HFFc6 (cell line): ENCODE data around the gene SHMT2. TPM values are rescaled to one million over a fixed set of nuclear protein-coding genes. Genes with fewer than 3 reads are reported as not detected.
A peak's percentile ranks its signal among the peaks of the same experiment; 100 is the strongest.

Experiments used
- DNase-seq: peaks from one replicate; pipeline ENCODE4 v3.0.0-alpha.2; 2018
- H3K27ac Mint-ChIP-seq: 2 replicates; pipeline ENCODE4 v1.8.0; 2020; ENCODE audit warnings: mild to moderate bottlenecking, mixed read lengths
- H3K27me3 Mint-ChIP-seq: 2 replicates; pipeline ENCODE4 v1.8.0; 2021; ENCODE audit warnings: mild to moderate bottlenecking, moderate library complexity, mixed read lengths; ENCODE audit not compliant: insufficient read depth
- H3K36me3 Mint-ChIP-seq: 2 replicates; pipeline ENCODE4 v1.8.0; 2021; ENCODE audit warnings: low read depth, mixed read lengths
- H3K4me1 Mint-ChIP-seq: 2 replicates; pipeline ENCODE4 v1.8.0; 2020; ENCODE audit warnings: low read depth, mixed read lengths
- H3K4me3 Mint-ChIP-seq: 2 replicates; pipeline ENCODE4 v1.8.0; 2020; ENCODE audit warnings: mild to moderate bottlenecking, moderate library complexity, mixed read lengths
- H3K9me3 Mint-ChIP-seq: 2 replicates; pipeline ENCODE4 v1.8.0; 2020; ENCODE audit warnings: mild to moderate bottlenecking, mixed read lengths
- total RNA-seq, 6 experiments: library from RNA; stranded (reverse); fragmentation: NEBNext Ultra II Directional; extraction: Animal tissue kit (Norgen Biotek cat#: 25700); gene quantifications; 2 replicates in 1 of 6; 3 replicates in 5 of 6; pipeline ENCODE4 v1.2.3, GENCODE V29; 2021
- TF ChIP-seq, protein P1 (sequence below): fragments of 200-600 bp; sonication (generic); IDR thresholded peaks from 2 replicates; pipeline ENCODE4 v1.5.0; 2021; ENCODE audit warnings: antibody characterized with exemption, mild to moderate bottlenecking

Gene SHMT2
- total RNA-seq, 6 experiments from 2014 or later, result 112 to 127 (median 126) TPM

DNA sequence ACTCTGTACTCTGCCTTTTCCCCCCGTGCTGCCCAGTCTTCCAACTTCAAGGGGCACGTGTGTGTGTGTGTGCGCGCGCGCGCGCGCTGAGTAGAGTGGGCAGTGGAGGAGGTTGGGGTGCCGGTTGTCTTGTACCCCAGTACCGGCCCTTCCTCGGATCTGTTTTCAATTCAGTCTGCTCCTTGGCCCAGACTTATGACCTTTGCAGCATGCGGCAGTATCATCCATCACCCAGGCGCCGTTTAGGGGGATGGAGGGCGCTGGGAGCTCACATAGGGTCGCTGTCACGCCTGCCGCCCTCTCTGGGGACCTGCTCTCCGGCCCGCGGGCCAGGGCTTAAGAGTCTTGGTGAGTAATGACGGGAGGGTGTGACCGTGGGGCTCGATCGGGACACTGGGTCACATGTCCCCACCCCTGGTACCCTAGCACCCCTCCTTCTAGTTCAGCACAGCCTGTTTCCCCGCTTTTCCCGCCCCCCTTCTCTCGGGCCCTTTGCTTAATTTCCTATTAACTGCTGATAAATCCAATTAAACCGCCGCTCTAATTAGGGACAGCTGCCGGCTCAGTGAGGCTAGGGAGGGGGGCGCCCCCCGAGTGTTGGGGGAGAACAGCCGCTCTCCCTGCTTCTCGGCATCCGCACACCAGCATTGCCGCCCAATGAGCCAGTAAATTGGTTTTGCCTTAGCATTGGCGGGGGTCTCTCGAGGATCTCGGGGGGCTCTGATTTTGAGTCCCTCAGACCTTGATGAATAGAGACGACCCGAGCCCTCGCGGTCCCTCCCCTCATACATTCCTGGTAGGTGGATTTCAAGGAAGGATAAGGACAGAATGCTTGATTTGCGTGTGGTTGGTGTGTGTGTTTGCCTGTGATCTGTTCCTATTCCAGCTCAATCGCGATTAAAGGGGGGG is 12.1 kb downstream of the SHMT2 start:
- Mint-ChIP-seq H3K27me3 (peaks cover 23% of the 10 kb centered on the region), H3K9me3 (no peaks in the 10 kb centered on the region; the same call in 1 of the 2 replicates), H3K4me3 (peak overlapping the region; percentile 81), H3K4me1 (peaks cover 49% of the 10 kb centered on the region), H3K27ac (no peak overlapping the region), H3K36me3 (no peaks in the 10 kb centered on the region)
- DNase-seq, result no peak
- TF ChIP-seq, protein P1, sequence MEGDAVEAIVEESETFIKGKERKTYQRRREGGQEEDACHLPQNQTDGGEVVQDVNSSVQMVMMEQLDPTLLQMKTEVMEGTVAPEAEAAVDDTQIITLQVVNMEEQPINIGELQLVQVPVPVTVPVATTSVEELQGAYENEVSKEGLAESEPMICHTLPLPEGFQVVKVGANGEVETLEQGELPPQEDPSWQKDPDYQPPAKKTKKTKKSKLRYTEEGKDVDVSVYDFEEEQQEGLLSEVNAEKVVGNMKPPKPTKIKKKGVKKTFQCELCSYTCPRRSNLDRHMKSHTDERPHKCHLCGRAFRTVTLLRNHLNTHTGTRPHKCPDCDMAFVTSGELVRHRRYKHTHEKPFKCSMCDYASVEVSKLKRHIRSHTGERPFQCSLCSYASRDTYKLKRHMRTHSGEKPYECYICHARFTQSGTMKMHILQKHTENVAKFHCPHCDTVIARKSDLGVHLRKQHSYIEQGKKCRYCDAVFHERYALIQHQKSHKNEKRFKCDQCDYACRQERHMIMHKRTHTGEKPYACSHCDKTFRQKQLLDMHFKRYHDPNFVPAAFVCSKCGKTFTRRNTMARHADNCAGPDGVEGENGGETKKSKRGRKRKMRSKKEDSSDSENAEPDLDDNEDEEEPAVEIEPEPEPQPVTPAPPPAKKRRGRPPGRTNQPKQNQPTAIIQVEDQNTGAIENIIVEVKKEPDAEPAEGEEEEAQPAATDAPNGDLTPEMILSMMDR, result 0 out of 2 replicates have a peak, but pooled peaks have one; percentile 3

DNA sequence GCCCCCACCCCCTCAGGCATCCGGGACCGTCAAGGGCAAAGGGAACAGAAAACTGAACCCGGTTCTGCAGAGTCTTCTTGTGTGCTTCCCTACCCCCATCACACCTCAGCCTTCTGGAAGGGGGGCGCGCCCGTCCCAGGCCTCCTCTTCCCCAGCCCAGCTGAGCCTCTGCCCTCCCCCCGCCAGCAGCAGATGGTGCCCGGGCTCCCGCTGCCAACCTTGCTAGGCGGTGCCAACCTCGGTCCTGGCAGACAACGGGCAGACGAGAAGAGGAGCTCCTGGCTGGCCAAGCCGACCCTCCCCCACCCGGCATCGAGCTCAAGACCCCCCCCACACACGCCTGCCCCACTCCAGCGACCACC is 12.8 kb downstream of the SHMT2 start:
- H3K27me3 Mint-ChIP-seq, result peaks cover 23% of the 10 kb centered on the region
- no peak overlapping the region for H3K27ac Mint-ChIP-seq
- H3K4me3 Mint-ChIP-seq, result 0 out of 2 replicates have a peak overlapping the region, but pooled peaks have one; percentile 81
- DNase-seq, result no peak
- TF ChIP-seq, protein P1, result no peak
- H3K4me1 Mint-ChIP-seq, result peaks cover 43% of the 10 kb centered on the region
- no peaks in the 10 kb centered on the region for H3K36me3 Mint-ChIP-seq
- no peaks in the 10 kb centered on the region; the same call in 1 of the 2 replicates for H3K9me3 Mint-ChIP-seq

DNA sequence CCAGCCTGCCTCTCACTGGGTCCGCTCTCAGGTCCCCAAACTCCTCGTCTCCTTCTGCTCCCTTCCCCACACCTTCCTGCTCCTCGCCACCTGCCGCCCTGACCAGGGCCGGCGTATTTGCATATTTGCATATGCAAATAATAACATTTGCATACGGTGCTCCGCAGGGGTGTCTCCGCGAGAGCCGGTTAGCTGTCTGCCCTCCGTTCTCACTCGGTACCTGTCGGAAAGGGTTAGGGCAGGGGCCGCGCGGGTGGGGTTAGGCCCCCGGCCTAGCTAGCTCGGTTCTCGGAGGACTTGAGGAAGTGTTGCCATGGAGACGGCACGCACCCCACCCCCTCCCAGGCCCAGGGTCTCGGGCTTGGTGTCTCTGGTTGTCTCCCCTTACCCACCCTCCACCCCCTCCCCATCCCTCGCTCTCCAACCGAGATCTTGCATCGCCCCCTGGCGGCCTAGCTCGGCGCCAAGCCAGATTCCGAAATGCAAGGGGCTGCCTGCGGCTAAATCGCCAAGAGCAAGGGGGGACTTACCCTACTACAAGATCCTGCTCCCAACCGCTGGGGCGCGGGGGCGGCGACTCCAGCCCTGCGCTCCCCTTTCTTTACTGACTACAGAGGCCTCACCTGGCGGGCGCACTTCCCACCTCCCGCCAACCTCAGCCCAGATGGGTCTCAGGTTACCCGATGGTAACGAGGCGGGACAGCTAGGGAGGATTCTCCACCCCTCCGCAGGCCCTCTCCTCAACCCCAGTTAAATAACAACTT is 13.4 kb downstream of the SHMT2 start:
- Mint-ChIP-seq H3K36me3 (no peaks in the 10 kb centered on the region), H3K27ac (no peak overlapping the region), H3K4me3 (peak overlapping the region; percentile 77), H3K27me3 (peaks cover 23% of the 10 kb centered on the region), H3K4me1 (peaks cover 37% of the 10 kb centered on the region), H3K9me3 (no peaks in the 10 kb centered on the region; the same call in 1 of the 2 replicates)
- DNase-seq, result no peak
- TF ChIP-seq, protein P1, result peak; percentile 80

DNA sequence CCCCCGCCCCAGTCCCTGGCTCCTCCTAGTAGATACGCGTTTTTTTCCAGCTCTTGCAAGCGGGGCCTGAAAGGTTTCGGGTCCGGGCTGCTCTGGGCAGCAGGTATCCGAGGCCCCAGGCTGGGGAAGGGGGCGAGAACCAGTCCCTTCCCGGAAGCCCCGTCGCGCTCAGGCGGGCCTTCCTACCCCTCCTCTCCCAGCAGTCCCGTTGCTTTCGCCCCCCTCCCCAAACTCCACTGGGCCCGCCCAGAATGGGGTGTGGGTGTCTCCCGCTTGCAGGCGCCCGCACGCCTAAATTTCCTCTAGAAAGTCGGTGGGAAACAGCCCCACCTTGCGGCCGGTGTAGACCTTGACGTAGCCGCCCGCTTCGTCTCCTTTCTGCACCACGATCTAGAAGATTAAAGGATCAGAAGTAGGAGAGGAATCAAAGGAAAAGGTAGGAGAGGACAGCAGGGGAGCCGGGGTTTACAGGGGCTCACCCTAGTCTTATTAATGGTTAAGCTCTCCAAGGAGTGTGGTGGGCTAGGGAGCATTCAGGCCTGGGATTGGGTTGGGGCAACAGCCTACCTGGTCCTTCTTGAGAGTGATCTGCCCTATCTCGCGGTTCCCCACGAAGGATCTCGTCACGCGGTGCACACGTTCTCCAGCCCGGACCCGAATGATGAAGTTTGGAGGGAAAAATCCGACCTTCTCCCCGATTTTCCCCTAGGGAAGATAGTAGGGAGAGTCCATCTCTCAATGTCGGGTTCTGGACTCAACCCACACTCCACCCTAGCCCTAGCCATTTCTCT is 14.2 kb downstream of the SHMT2 start:
- Mint-ChIP-seq H3K9me3 (no peaks in the 10 kb centered on the region; the same call in 1 of the 2 replicates), H3K27ac (no peak overlapping the region), H3K4me3 (peak overlapping the region; percentile 69), H3K36me3 (no peaks in the 10 kb centered on the region; the same call in 1 of the 2 replicates), H3K4me1 (peaks cover 32% of the 10 kb centered on the region), H3K27me3 (peaks cover 23% of the 10 kb centered on the region)
- TF ChIP-seq, protein P1, result peak; percentile 82
- DNase-seq, result peak; percentile 37

DNA sequence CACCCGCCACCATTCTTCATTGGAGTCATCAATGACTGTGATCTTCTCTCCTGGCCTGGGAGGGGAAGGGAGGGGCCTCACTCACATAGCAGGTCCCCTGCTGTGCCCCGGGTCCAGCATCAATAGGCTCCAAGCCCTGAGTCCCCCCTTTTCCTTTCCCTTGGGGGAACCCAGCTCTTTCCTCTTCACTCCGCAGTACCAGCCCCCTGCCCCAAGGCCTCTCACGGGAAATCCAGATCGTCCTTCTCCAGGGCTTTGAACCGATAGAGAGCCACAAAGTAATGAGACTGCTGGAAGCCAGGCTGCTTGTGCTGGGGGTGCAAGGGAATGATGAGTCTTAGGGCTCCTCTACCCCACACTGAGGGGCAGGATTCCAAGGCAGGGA is 14.8 kb downstream of the SHMT2 start:
- DNase-seq, result no peak
- H3K36me3 Mint-ChIP-seq, result no peaks in the 10 kb centered on the region; the same call in 1 of the 2 replicates
- peaks cover 28% of the 10 kb centered on the region for H3K4me1 Mint-ChIP-seq
- H3K4me3 Mint-ChIP-seq, result no peak overlapping the region
- H3K9me3 Mint-ChIP-seq, result no peaks in the 10 kb centered on the region
- H3K27ac Mint-ChIP-seq, result no peak overlapping the region
- TF ChIP-seq, protein P1, result no peak
- peaks cover 23% of the 10 kb centered on the region for H3K27me3 Mint-ChIP-seq
